Activated gamma-delta T cell treated with Interleukin-2 at 50 U/mL for 16 hours (primary cell): Measurements from ENCODE around the gene WRAP73.

ENCODE experiments used
- DNase-seq: peaks from one replicate; pipeline ENCODE4 v3.0.0-alpha.2; 2020

WRAP73 gene

DNA sequence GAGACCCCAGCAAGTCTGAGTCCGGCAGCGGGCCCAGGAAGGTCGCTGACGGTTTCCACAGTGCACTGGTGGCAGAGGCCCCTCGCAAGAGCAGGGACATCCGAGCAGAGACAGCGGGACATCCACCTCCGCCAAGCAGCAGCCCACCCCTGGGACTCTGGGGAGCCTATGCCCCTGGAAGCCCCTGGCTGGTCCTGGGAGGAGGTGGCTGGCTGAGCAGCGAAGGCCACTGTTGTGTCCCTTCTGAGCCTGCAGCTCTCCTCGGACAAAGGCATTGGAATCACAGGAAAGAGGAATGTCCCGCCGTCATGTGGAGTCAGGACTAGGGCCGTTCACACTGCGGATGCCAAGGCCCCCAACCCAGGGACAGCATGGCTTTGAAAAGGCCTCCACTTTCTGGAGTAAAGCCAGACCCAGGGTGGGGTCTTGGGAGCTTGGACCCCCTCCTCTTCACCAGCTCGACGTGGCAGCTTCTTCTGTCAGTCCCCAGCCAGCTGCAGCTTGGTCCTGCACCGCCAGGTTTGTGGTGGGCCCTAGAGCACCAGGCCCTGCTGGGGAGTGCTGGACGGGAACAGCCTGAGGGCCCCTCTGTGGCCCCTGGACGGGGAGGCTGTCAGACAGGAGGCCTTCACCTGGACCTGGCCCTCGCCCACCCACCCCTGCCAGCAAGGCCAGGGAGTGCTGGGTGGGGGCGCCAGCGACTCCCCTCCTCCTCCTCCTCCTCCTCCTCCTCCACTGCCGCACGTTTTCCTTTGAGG is 40.0 kb downstream of the WRAP73 start:
- no peak for DNase-seq

DNA sequence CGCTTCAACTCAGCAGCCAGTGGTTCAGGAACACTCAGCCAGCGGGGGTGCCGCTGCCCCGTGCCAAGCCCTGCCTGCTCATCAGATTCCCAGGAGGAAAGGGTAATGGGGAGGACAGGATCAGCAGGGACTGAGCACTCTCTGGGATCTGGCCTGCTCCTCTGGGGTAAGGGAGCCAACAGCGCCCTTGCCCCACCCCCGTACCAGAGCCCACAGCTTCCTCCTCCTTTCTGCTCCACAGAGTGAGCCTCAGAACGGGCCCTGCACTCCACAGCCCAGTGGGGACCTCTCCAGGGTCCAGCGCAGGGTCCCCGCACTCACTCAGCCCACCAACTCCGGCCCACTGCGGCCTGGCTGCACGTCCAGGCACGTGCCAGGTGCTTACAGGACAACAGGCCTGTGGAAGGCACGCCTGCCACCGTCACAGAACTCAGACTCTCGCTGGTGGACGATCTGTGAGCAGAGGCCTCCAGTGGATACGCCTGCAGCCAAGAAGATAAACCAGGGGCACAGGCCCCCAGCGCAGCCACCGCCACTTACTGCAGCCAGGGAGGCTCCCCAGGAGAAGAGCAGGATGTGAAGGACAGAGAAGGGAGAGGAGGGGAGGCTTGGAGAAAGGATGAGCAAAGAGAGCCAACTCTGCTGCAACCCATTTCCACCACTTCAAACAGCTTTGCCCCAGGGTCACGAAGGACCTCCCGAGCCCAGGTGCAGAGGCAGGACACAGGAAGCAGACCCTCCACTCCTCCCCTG is 40.7 kb downstream of the WRAP73 start:
- DNase-seq = no peak

DNA sequence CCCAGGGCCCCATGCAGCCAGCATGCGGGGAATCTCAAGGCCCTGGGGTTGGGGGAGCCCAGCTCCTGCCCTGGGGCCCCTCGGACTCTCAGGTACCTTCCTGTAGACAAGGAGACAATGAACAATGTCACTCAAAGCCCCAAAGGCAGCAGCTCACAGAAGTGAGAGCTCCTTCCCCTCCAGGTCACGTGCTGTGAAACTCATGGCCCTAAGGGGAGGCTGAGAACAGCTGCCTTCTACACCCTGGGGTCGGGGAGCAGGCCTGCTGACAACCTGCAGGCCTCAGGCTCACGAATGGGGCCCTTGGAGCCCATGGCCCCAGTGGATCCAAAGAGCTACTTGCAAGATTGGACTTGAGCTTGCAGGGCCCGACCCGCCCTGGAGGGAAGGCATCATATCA is 41.7 kb downstream of the WRAP73 start:
- no peak for DNase-seq

DNA sequence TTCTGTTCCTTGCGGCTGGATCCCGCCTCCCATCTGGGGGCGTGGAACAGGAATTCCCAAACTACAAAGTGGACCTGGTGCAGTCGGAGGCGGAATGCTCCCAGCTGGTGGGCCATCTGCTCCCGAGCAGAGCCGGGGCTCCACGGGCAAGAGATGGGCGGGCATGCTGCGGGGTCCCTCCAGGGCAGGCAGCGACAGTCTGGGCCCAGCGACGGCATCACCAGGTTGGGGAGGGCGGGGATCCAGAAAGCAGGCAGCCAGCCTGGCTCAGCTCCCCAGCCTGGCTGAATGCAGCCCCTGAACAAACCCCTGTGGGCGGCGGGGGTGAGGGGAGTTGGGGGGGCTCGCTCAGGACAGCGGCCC is 42.2 kb downstream of the WRAP73 start:
- no peak for DNase-seq

- no peak for DNase-seq
Observed at GRCh38 chr1:3606779-3607702, 42.9 kb downstream of the WRAP73 start.

- no peak for DNase-seq
Observed at GRCh38 chr1:3604997-3605823, 44.7 kb downstream of the WRAP73 start.

GRCh38 chr1:3604468-3604974 is 45.4 kb downstream of the WRAP73 start:
- DNase-seq = no peak

DNA sequence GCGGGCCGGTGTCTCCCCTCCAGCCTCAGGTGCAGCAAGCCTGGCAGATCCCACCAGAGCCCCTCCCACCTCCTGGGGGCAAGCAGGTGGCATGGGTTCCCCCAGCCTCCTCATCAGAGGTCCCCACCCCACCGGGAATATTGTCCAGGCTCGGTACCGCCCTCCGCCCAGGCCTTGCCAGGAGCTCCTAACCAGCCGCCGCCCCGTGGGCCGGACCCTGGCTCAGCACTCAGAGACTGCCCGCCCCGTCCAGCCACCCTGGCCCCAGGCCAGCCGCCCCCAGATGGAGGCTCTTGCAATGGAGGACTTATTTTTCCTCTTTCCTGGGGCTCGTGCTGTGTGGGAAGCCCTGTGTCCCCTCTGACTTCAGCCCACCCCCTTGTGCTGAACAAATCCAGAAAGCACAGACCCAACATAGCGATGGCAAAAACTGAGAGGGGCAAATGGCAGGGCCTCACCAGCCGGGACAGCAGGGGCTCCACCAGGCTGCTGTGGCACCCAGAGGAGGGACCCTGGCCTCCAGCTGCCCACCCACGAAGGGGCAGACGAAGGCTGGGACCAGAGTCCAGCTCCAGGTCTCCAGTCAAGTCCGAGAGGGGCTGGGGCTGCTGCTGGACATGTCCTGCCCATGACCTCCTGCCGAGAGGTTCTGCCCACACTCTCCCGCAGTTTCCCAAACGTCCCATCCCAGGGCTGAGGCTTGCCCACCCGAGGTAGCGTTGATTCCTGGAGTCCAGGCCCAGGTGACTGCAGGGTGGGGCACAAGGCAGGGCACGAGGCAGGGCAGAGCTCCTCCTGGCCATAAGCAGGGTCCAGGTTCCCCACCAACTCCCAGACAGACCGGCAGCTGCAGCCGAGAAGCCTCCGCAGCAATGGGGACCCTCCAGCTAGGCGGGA is 46.1 kb downstream of the WRAP73 start:
- no peak for DNase-seq

- DNase-seq = no peak
Observed at GRCh38 chr1:3603156-3603555, 46.7 kb downstream of the WRAP73 start.

- DNase-seq = no peak
Observed at GRCh38 chr1:3602375-3602774, 47.5 kb downstream of the WRAP73 start.

DNA sequence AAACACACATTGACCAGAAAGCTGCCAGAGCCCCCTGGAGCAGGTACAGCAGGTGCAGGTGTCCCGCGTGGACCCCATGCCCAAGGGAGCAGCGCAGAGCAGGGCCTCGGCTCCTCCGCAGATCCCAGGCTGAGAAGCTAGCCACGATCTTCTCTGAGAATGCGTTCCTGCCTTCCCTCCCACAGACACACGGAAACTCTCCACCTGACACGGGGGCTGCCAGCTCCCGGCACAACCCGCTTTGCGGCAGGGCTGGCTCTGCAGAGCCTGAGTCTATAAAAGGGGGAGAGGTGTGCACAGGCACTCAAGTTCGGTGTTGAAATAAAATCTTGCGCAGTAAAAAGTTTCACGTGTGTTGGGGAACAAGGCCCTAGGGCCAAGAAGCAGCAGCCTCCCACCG is 48.2 kb downstream of the WRAP73 start:
- no peak for DNase-seq

DNA sequence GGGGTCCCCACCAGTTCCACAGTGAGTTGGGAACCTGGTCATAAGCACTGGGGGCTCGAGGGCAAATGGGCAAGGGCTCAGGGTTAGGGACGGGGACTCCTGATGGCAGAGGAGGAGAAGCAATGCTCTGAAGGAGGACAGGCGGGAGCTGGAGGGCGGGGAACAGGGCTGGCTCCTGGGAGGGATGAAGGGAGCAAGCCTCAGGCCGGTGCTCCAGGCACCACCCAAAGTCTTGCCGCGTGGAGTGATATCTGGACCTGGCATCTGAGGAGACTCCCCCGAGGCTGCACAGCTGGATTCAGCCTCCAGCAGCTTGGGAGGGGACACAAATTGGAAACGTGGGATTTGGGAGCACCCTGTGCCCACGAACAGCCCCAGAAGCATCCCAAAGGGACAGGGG is 49.5 kb downstream of the WRAP73 start:
- DNase-seq = no peak

GRCh38 chr1:3599816-3600215 is 50.1 kb downstream of the WRAP73 start:
- peak; percentile 31 for DNase-seq

DNA sequence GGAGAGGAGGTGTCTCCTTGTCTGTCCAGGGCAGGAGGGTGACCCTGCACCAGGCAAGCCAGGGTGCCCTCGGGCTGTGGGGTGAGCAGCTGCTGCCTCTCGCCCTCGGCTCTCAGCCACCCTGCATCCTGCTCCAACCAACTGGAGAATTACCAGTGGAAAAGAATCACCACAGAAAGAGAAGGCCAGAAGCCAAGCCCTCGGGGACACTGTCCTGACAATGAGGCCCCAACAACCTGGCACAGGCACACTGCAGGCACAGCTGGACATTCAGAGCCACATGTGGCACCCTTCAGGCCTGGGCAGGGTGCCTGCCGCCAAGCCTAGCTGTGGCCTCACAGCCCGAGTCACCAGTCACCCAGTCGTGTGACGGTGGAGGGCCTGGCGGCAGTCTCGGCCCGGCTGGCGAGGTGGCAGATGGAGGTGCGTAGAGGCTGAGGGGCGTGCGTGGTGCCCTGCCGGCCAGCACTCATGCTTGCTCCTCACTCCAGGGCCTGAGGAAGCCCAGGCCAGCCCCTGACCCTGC is 50.6 kb downstream of the WRAP73 start:
- no peak for DNase-seq

DNA sequence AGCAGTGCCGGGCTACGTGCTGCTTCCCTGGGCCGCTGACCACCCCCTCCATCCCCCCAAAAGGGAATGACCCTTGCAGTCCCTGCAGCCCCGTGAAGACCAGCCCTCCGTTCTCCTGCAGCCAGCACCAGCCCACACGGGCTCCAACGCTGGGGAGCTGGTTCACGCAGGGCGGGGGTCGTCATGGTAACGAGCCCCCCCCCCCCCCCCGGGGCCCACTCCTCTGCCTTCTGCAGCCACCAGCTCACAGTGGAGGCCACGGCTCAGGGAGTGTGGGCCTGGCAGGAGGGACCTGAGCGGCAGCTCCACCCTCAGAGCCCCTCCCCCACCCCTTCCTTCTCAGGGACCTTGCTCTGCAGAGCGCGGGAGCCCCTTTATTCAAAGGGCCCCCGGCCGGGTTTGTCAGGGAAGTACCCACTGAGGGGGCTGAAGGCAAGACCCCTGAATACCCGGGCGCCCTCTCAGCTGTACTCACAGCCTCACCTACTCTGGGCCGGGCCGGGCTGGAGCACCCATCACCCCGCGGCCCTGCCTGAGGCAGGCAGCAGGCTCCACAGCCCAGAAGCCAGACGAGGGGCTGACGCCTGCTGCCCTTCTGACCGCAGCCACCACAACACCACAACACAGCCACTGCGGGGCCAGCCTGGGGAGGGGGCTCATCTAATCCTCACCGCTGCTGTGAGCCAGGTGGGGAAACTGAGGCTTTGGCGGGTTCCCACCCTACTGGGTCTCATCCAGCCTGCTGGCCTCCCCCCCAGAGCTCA is 51.2 kb downstream of the WRAP73 start:
- no peak for DNase-seq

DNA sequence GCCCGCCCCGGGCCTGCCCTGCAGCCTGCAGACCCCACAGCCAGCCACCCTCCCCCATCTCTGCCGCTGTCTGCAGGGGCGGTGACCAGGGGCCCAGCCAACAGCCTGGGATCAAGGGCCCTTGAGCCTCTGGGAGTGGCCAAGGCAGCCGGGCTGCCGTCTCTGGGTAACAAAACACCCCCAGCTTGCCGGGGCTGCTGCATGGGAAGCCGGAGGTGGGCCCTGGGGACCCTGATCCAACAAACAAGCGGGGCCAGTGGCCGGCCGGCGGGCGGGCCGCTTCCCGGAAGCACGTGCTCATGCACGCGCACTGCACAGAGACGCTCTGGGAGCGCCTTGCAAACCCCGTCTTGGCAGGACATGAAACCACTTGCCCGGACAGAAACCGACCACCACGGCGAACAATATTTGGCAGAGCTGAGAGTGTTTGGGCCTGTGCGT is 51.8 kb downstream of the WRAP73 start:
- no peak for DNase-seq

- DNase-seq = peak; percentile 52
Observed at GRCh38 chr1:3597599-3597964, 52.3 kb downstream of the WRAP73 start.

DNA sequence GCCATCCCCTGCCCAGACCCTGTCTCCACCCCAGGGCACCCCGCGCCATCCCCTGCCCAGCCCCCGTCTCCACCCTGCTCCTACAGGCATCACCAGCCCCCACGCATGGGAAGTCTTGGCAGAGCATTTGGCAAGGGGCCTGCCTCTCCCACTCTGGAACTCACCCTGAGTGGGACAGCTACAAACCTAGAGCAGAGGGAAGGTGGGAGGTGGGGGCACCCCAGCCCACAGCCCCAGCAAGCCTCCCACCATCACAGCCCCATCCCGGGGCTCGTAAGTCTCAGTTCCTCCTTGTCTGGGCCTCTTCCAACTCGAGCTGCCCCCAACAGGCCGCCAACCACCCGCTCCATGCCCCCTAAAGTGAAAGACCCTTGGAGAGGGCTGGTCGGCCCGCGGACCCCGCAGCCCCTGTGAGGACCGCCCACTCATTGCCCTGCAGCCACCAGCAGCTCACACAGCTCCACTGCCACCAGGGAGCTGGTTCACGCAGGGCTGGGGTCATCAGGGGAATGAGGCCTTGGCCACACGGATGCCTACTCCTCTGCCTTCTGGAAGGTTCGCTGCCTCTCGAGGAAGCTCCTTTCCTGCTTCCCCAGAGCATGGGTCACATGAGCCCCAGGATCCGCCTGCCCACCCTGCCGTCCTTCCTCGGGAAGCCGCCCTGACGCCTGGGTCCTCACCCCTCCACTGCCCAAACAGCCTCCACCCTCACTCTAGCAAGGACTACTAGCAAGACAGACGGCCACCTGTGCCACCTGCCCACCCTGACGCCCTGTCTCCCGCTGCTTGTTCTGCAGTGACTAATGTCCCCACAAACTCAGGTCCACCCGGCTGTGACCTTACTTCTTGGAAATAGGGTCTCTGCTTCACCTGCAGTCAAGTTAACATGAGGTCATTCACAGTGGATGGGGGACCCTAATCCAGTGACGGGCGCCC is 53.0 kb downstream of the WRAP73 start:
- peak; percentile 20 for DNase-seq

GRCh38 chr1:3595949-3596348 is 54.0 kb downstream of the WRAP73 start:
- no peak for DNase-seq
